GM12874 (cell line): ENCODE measurements around the gene MYO18A.
A peak's percentile ranks its signal among the peaks of the same experiment; 100 is the strongest.

ENCODE experiments used
- CTCF ChIP-seq: IDR thresholded peaks from 2 replicates; pipeline ENCODE4 v1.5.1; 2011; ENCODE audit warnings: low read depth, mild to moderate bottlenecking, control low read depth, low read length, moderate library complexity; ENCODE audit not compliant: insufficient read depth

Gene MYO18A

GRCh38 chr17:29121442-29121841 is 58.8 kb downstream of the MYO18A start:
- no peak for TF ChIP-seq CTCF

- TF ChIP-seq CTCF, result no peak
These were observed 59.8 kb downstream of the MYO18A start for GRCh38 chr17:29120433-29120832.

GRCh38 chr17:29119265-29119664 is 60.9 kb downstream of the MYO18A start:
- TF ChIP-seq CTCF, result no peak

GRCh38 chr17:29116804-29117753 is 63.1 kb downstream of the MYO18A start:
- peak; percentile 95 for TF ChIP-seq CTCF

- TF ChIP-seq CTCF, result peak; percentile 72
These were observed 64.0 kb downstream of the MYO18A start for GRCh38 chr17:29115961-29116803.

- TF ChIP-seq CTCF, result no peak
These were observed 64.8 kb downstream of the MYO18A start for GRCh38 chr17:29115435-29115834.

GRCh38 chr17:29114141-29114540 is 66.1 kb downstream of the MYO18A start:
- no peak for TF ChIP-seq CTCF
